Lower lobe of right lung (tissue), 2 donors: ENCODE results near the gene PHAF1. TPM values are rescaled to one million over a fixed set of nuclear protein-coding genes. Genes with fewer than 3 reads are reported as not detected.

ENCODE experiments used
- ATAC-seq, 2 donors: fragments of 200-7000 bp; cut with Tn5 transposase; one replicate each; pipeline ENCODE4 v1.9.1; 2020 to 2022; ENCODE audit warnings: mild to moderate bottlenecking in 2 of 2, moderate library complexity in 2 of 2
- DNase-seq: peaks from one replicate; pipeline ENCODE4 v3.0.0-alpha.2; 2020
- H3K27ac ChIP-seq: fragments of 200-600 bp; one replicate; pipeline ENCODE4 v1.8.0; 2022
- H3K27me3 ChIP-seq: fragments of 200-600 bp; one replicate; pipeline ENCODE4 v1.8.0; 2022; ENCODE audit warnings: low read depth
- H3K36me3 ChIP-seq: fragments of 200-600 bp; one replicate; pipeline ENCODE4 v1.8.0; 2022; ENCODE audit warnings: mild to moderate bottlenecking
- H3K4me1 ChIP-seq: fragments of 200-600 bp; one replicate; pipeline ENCODE4 v1.8.0; 2022
- H3K4me3 ChIP-seq: fragments of 200-600 bp; one replicate; pipeline ENCODE4 v1.8.0; 2022; ENCODE audit warnings: mild to moderate bottlenecking
- H3K9me3 ChIP-seq: fragments of 200-600 bp; one replicate; pipeline ENCODE4 v1.8.0; 2022
- CTCF ChIP-seq: fragments of 200-600 bp; IDR thresholded peaks from one replicate; pipeline ENCODE4 v1.8.0; 2022; ENCODE audit warnings: antibody characterized with exemption, mild to moderate bottlenecking
- intact Hi-C: fragments of 100-400 bp; cut with DNase I; formaldehyde crosslinking; loops from one replicate; pipeline ENCODE4 v1.11.0; 2022
- total RNA-seq: library from RNA; stranded (reverse); fragmentation: NEBNext Ultra II Directional; extraction: Animal tissue kit (Norgen Biotek cat#: 25700); gene quantifications from one replicate; pipeline ENCODE4 v1.2.1, GENCODE V29; 2021
- donor health status: DM: no; HTN: yes; CAD: no; lungs with severe emphysema.

The PHAF1 gene
- total RNA-seq, 1 donor from 2014 or later: 21.7 TPM

- intact Hi-C loops: loop anchor here (10.0 kb wide), 1 partner anchor 175 kb away; no protein-coding TSS in a partner anchor
- Histone ChIP-seq H3K27me3 (peaks cover 12% of the 10 kb centered on the region), H3K36me3 (peaks cover 43% of the 10 kb centered on the region), H3K9me3 (no peaks in the 10 kb centered on the region), H3K4me1 (peaks cover 27% of the 10 kb centered on the region), H3K27ac (peak overlapping the region; percentile 84), H3K4me3 (peak overlapping the region; percentile 68)
- no peak for TF ChIP-seq CTCF
- DNase-seq: peak; percentile 63
- peak; percentile 75 to 76 for ATAC-seq
These were observed 40.5 kb downstream of the PHAF1 start for GRCh38 chr16:67150047-67150832.

DNA sequence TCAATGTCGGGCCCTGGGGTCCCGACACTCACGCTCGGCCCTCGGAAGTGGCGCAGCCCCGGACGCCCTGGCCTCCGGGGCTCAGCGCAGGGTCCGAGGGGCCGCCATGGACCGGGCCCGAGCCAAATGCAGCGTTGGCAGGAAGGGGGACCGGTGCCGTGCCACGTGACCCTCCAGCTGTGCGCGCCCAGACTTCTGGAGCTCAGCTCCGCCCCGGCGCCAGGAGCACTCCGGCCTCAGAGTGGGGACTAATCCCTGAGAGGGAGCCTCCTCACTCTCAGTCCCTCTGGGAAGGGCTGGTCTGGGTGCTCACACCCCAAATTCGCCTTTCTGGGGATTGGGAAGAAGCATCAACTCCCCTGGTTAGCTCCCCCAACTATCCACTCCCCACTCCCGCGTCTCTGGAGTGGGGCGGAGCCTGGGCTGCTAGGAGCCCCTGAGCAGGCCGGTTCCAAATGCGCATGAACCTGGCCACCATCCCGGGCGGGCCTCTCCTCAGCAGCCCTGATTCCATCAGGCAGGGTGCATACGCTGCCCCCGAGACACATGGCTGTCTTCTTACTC lies 41.2 kb downstream of the PHAF1 start, which contains the start of gene B3GNT9:
TSS of gene B3GNT9 (minus strand) at position 166 of the 564 bp plus-strand sequence. CDS start 513 bp downstream, outside the sequence.
- peak; percentile 84 for DNase-seq
- Histone ChIP-seq H3K9me3 (no peaks in the 10 kb centered on the region), H3K4me3 (peak within 1 kb of the TSS; percentile 68), H3K27me3 (peaks cover 12% of the 10 kb centered on the region), H3K4me1 (peaks cover 33% of the 10 kb centered on the region), H3K36me3 (peaks cover 37% of the 10 kb centered on the region), H3K27ac (peak within 1 kb of the TSS; percentile 84)
- no peak for TF ChIP-seq CTCF
- intact Hi-C loops: loop anchor here (10.0 kb wide), 1 partner anchor 176 kb away; no protein-coding TSS in a partner anchor
- peak; percentile 82 to 86 for ATAC-seq

- DNase-seq: no peak
- no peak for ATAC-seq
- peak overlapping the region; percentile 68 for H3K4me3 ChIP-seq
- peaks cover 33% of the 10 kb centered on the region for H3K4me1 ChIP-seq
- peaks cover 12% of the 10 kb centered on the region for H3K27me3 ChIP-seq
- H3K36me3 ChIP-seq: peaks cover 30% of the 10 kb centered on the region
- no peak for TF ChIP-seq CTCF
- H3K9me3 ChIP-seq: no peaks in the 10 kb centered on the region
- H3K27ac ChIP-seq: peak overlapping the region; percentile 84
- intact Hi-C loops: loop anchor here (10.0 kb wide), 1 partner anchor 177 kb away; no protein-coding TSS in a partner anchor
These were observed 41.8 kb downstream of the PHAF1 start for GRCh38 chr16:67151431-67152097.

DNA sequence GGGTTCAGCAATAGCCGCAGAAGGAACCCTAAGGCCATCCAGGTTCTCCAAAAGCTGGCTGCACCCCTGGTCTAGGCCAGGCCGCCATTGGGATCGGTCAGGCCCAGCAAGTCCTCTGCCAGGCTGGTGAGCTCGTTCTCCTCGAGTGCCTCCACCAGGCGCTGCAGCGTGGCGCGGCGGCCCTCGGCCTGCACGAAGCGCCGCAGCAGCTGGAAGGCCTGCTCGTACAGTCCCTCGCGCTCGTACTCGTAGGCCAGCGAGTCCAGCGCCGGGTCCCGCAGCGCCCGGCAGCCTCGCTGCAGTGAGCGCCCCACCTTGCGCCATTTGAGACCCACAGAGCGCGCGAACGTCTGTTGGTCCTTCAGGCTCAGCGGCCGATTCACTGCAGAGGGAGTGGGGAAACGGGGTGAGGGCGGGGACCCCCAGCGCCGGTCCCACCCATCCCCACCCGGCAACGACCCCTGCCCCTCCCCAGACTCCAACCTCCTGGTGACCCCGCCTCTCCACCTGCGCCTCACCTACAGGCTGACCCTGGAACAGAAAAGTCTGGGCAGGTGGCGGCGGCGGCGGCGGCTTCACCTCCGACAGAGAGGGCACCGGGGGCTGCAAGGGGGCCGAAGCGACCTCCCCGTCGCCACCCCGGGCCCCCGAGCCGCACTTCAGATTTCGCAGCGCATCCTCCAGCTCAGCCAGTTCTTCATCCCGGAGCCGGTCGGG lies 45.0 kb downstream of the PHAF1 start:
- intact Hi-C loops: loop anchor here (10.0 kb wide), 1 partner anchor 180 kb away; no protein-coding TSS in a partner anchor
- peaks cover 41% of the 10 kb centered on the region for H3K4me1 ChIP-seq
- no peak overlapping the region for H3K4me3 ChIP-seq
- peaks cover 4% of the 10 kb centered on the region for H3K36me3 ChIP-seq
- H3K27me3 ChIP-seq: peaks cover 12% of the 10 kb centered on the region
- H3K9me3 ChIP-seq: no peaks in the 10 kb centered on the region
- ATAC-seq (no peak), DNase-seq (no peak)
- no peak for TF ChIP-seq CTCF
- no peak overlapping the region for H3K27ac ChIP-seq
